HFF-Myc (cell line): ENCODE results near the gene CSF3R.
"Not testable (repeated sequence)": the region's sequence is repeated elsewhere in the genome, so short reads cannot be mapped to it uniquely, and the experiment has no call there.

Experiments used
- DNase-seq: peaks from one replicate; pipeline ENCODE4 v3.0.0-alpha.2; 2011; ENCODE audit warnings: low read depth; ENCODE audit errors: extremely low read depth
- H3K4me3 ChIP-seq: replicated peaks from 2 replicates; pipeline ENCODE4 v1.5.1; 2011; ENCODE audit warnings: low read depth, mild to moderate bottlenecking, control low read depth, low read length
- CTCF ChIP-seq: IDR thresholded peaks from 2 replicates; pipeline ENCODE4 v1.5.1; 2012; ENCODE audit warnings: mild to moderate bottlenecking, low read depth, low read length, control low read depth; ENCODE audit errors: missing control alignments

The CSF3R gene

GRCh38 chr1:36493524-36493923, 10.8 kb upstream of the CSF3R start:
- no peak for DNase-seq
- TF ChIP-seq CTCF, result no peak
- H3K4me3 ChIP-seq, result no peak overlapping the region

GRCh38 chr1:36492491-36492890, 9.8 kb upstream of the CSF3R start:
- TF ChIP-seq CTCF, result no peak
- H3K4me3 ChIP-seq, result no peak overlapping the region
- DNase-seq, result no peak

- DNase-seq, H3K4me3 ChIP-seq: not testable (repeated sequence)
These were observed 6.7 kb upstream of the CSF3R start for GRCh38 chr1:36489258-36490051.

- no peak for DNase-seq
- no peak for TF ChIP-seq CTCF
- H3K4me3 ChIP-seq, result no peak overlapping the region
These were observed 5.2 kb upstream of the CSF3R start for GRCh38 chr1:36487906-36488305.

- not testable (repeated sequence) for DNase-seq, H3K4me3 ChIP-seq
These were observed 4.6 kb upstream of the CSF3R start for GRCh38 chr1:36487336-36487725.

- no peak for TF ChIP-seq CTCF
- H3K4me3 ChIP-seq, result no peak overlapping the region
- no peak for DNase-seq
These were observed 4.0 kb upstream of the CSF3R start for GRCh38 chr1:36486439-36487335.

- DNase-seq, result no peak
- TF ChIP-seq CTCF, result no peak
- H3K4me3 ChIP-seq, result no peak overlapping the region
These were observed 3.4 kb upstream of the CSF3R start for GRCh38 chr1:36486093-36486438.

GRCh38 chr1:36484099-36484498, 1.4 kb upstream of the CSF3R start:
- TF ChIP-seq CTCF, result no peak
- DNase-seq, result no peak
- no peak overlapping the region for H3K4me3 ChIP-seq
